Thoracic aorta (tissue), 2 donors: ENCODE data around the gene STK39. TPM values are rescaled to one million over a fixed set of nuclear protein-coding genes. Genes with fewer than 3 reads are reported as not detected.

ENCODE experiments used
- ATAC-seq: fragments of 150-250 bp; one replicate; pipeline ENCODE4 v1.8.0; 2017; ENCODE audit warnings: low read depth; ENCODE audit not compliant: insufficient number of reproducible peaks, low FRiP score
- DNase-seq: peaks from one replicate; pipeline ENCODE4 v3.0.0-alpha.2; 2020; ENCODE audit warnings: low spot score
- H3K27ac ChIP-seq, 2 donors: fragments of 200-600 bp; sonication (generic); 1 replicate in 1 of 2; 2 replicates in 1 of 2; pipeline ENCODE4 v1.5.1; 2016; ENCODE audit warnings: mild to moderate bottlenecking in 2 of 2, moderate library complexity in 2 of 2
- H3K27me3 ChIP-seq: fragments of 200-600 bp; sonication (generic); replicated peaks from 2 replicates; pipeline ENCODE4 v1.6.0; 2016; ENCODE audit warnings: mild to moderate bottlenecking; ENCODE audit not compliant: insufficient read depth
- H3K36me3 ChIP-seq: fragments of 200-600 bp; sonication (generic); one replicate; pipeline ENCODE4 v1.5.1; 2016
- H3K4me1 ChIP-seq, 2 donors: fragments of 200-600 bp; sonication (generic); 1 replicate in 1 of 2; 2 replicates in 1 of 2; pipeline versions ENCODE4 v1.5.1 to v1.6.0; 2016; ENCODE audit warnings: low read depth in 2 of 2, mild to moderate bottlenecking in 1 of 2; ENCODE audit not compliant: control insufficient read depth in 1 of 2
- H3K4me3 ChIP-seq: fragments of 200-600 bp; sonication (generic); 2 replicates; pipeline ENCODE4 v1.5.1; 2016; ENCODE audit warnings: mild to moderate bottlenecking
- H3K9me3 ChIP-seq: fragments of 200-600 bp; sonication (generic); 2 replicates; pipeline ENCODE4 v1.5.1; 2016
- total RNA-seq, 2 donors: library from RNA; depleted of rRNA; stranded (reverse); fragments of >200 nt; gene quantifications; one replicate each; pipeline versions ENCODE4 v1.1.0 to v1.2.3, GENCODE V29; 2016
- TF ChIP-seq, protein P1 (sequence below): fragments of 200-600 bp; sonication (generic); IDR thresholded peaks from one replicate; pipeline ENCODE4 v1.5.1; 2019; ENCODE audit warnings: antibody characterized with exemption

Gene STK39
- total RNA-seq, 2 donors from 2014 or later, result 11.5 to 18.5 TPM

DNA sequence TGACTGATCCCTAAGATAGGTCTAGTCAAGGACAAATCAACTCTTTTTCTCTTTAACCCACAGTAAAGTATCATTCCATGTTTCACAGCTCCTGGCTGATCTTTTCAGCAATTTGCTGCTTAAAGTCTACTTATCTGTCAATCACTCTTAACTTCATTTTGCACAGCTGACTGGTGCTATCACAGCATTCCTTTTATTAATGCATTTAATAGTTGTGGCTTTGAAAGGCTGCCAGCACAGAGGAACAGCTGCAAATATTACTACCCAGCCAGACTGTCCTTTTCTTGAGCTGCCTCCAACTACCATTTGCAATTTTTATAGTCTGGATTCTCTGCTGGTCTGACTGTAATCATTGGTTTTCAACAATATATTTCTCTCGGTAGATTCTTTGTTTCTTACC, 303.5 kb downstream of the STK39 start:
- ATAC-seq (no peak), DNase-seq (no peak)
- no peaks in the 10 kb centered on the region for H3K9me3 ChIP-seq
- no peaks in the 10 kb centered on the region for H3K36me3 ChIP-seq
- no peak overlapping the region for H3K27ac ChIP-seq
- H3K4me3 ChIP-seq, result no peak overlapping the region
- H3K27me3 ChIP-seq, result no peaks in the 10 kb centered on the region
- no peaks in the 10 kb centered on the region for H3K4me1 ChIP-seq
- TF ChIP-seq, protein P1, sequence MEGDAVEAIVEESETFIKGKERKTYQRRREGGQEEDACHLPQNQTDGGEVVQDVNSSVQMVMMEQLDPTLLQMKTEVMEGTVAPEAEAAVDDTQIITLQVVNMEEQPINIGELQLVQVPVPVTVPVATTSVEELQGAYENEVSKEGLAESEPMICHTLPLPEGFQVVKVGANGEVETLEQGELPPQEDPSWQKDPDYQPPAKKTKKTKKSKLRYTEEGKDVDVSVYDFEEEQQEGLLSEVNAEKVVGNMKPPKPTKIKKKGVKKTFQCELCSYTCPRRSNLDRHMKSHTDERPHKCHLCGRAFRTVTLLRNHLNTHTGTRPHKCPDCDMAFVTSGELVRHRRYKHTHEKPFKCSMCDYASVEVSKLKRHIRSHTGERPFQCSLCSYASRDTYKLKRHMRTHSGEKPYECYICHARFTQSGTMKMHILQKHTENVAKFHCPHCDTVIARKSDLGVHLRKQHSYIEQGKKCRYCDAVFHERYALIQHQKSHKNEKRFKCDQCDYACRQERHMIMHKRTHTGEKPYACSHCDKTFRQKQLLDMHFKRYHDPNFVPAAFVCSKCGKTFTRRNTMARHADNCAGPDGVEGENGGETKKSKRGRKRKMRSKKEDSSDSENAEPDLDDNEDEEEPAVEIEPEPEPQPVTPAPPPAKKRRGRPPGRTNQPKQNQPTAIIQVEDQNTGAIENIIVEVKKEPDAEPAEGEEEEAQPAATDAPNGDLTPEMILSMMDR, result no peak

DNA sequence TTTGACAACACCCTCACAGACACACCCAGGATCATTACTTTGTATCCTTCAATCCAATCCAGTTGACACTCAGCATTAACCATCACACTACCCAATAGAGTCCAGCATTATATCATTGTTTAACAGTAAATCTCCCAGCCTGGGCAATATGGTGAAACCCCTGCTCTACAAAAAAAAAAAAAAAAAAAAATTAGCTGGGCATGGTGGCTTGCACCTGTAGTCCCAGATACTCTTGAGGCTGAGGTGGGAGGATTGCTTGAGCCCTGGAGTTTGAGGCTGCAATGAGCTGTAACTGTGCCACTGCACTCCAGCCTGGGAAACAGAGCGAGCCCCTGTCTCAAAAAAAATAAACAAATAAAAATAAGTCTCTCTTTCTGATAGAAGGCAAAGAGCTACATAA, 304.0 kb downstream of the STK39 start:
- ATAC-seq, result no peak
- no peak overlapping the region for H3K27ac ChIP-seq
- H3K4me1 ChIP-seq, result no peaks in the 10 kb centered on the region
- TF ChIP-seq, protein P1, result no peak
- H3K36me3 ChIP-seq, result no peaks in the 10 kb centered on the region
- no peaks in the 10 kb centered on the region for H3K27me3 ChIP-seq
- no peaks in the 10 kb centered on the region for H3K9me3 ChIP-seq
- no peak overlapping the region for H3K4me3 ChIP-seq
- no peak for DNase-seq

DNA sequence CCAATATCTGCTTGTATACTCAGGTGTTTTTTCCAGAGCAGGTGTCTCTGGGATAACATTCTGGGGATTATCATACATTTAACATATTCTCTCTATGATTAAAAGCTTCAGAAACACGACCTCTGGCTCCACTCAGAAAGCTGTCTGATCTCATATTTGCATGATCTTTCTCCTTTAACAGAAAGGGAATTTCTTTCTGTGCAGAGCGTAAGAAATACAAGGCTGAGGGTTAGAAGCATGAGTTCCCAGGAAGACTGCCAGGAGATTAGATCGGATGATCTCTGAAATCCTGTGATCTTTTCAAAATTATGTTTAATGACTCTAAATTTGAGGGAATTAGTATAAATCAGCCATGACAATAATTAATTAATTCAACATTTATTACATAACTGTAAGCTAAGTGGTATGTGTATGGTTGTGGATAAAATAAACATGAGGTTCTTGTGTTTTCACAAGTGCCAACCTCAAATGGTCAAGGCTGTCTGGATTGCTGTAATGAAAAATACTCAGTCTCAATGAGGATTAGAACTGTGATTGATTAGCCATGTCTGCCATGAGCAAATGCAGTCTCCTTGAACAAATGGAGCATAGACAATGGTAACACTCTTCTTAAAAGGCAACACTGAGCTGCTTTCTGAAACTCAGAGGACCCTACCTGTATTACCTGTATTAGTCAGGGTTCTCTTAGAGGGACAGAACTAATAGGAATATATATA, 304.9 kb downstream of the STK39 start:
- H3K27me3 ChIP-seq, result no peaks in the 10 kb centered on the region
- H3K4me3 ChIP-seq, result no peak overlapping the region
- ATAC-seq, result no peak
- no peaks in the 10 kb centered on the region for H3K4me1 ChIP-seq
- no peaks in the 10 kb centered on the region for H3K36me3 ChIP-seq
- TF ChIP-seq, protein P1, result no peak
- no peak overlapping the region for H3K27ac ChIP-seq
- DNase-seq, result no peak
- no peaks in the 10 kb centered on the region for H3K9me3 ChIP-seq

DNA sequence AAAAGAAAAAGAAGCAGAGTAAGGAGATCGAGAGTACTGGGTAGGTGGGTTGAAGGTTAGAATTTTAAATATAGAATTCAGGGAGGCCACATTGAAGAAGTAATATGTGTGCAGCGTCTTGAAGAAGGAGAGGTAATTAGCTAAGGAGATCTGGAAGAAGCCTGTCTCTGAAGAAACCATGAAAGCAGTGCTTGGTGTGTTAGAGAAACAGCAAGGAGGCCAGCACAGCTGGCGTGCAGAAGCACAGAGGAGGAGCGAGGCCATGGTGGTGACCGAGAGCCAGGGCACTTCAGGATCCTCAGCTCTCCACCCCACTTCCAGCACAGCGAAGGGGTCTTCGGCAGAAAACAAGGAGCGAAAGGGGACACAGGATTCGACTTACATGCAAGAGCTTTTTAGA, 305.8 kb downstream of the STK39 start:
- TF ChIP-seq, protein P1, result no peak
- no peak for DNase-seq
- Histone ChIP-seq H3K27ac (no peak overlapping the region), H3K4me3 (no peak overlapping the region), H3K9me3 (no peaks in the 10 kb centered on the region), H3K36me3 (no peaks in the 10 kb centered on the region), H3K4me1 (no peaks in the 10 kb centered on the region), H3K27me3 (no peaks in the 10 kb centered on the region)
- no peak for ATAC-seq

DNA sequence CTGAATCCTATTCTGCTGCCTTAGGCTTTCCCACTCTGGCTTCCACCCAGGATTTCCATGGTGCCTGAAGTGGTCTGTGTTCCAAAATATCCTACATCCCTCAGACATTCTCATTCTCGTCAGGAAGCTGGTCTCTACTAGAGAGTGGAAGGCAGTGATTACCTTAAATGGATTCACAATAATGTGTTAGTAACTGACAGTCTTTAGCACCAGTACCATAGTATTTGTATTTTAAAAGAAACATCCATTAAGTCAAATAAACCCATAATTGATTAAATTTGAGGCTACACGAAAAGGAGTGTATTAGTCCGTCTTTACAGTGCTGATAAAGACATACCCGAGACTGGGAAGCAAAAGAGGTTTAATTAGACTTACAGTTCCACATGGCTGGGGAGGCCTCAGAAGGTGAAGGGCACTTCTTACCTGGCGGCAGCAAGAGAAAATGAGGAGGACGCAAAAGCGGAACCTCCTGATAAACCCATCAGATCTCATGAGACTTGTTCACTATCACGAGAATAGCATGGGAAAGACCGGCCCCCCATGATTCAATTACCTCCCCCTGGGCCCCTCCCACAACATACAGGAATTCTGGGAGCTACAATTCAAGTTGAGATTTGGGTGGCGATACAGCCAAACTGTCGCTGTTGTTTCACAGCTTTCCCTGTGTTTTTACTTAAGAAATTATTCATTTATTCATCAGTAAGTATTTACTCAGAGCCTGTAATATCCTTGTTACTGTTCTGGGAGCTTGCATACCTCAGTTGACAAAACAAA, 306.5 kb downstream of the STK39 start:
- DNase-seq, result no peak
- no peak for ATAC-seq
- H3K27me3 ChIP-seq, result no peaks in the 10 kb centered on the region
- no peak overlapping the region for H3K27ac ChIP-seq
- no peak overlapping the region for H3K4me3 ChIP-seq
- no peaks in the 10 kb centered on the region for H3K36me3 ChIP-seq
- TF ChIP-seq, protein P1, result no peak
- H3K9me3 ChIP-seq, result no peaks in the 10 kb centered on the region
- no peaks in the 10 kb centered on the region for H3K4me1 ChIP-seq
